Measurements from ENCODE around the gene MED4.

DNA sequence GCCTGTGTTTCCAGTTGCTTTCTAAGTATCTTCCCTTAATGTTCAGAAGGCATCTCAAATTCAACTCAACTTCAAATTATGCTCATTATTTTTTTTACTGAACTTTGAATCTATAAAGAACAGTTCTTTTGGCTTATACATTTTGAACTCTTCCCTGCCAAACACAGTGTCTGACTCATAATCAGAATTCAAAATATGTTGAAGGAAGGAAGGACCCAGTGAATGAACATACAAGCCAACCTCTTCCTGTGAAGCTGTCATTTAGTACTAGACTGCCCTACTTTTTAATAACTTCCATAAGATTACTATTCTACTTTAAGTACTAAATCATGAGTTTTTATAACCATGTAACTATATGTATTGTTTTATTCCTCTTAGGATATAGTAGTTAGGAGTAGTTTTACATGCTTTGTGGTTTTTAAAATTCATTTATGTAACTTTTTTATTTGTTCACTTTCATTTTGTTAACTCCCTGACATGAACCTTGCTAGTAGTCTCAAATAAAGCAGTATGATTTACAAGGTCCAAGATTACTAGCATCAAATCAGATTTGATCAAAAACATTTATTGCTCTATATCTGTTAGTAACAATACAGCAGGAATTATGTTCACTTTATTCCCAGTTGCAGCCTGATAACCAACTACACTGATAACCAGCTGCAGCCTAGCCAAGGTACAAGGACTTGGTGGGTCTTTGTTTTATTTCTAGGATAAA is 51.0 kb downstream of the MED4 start:
- no peak for TF ChIP-seq POLR2A (IDR thresholded peaks at IDR 0.05; ENCODE audit: low read length)
- no peak for TF ChIP-seq GATA1 (IDR thresholded peaks at IDR 0.05; ENCODE audit: low read depth, low read length)

Measured in erythroblast (primary cell).